ENCODE measurements around the gene GRAPL. TPM values are rescaled to one million over a fixed set of nuclear protein-coding genes. Genes with fewer than 3 reads are reported as not detected.
"Not testable (repeated sequence)": the region's sequence is repeated elsewhere in the genome, so short reads cannot be mapped to it uniquely, and the experiment has no call there.

GRAPL gene
- polyA plus RNA-seq, 12 donors, result 0.33 to 3.9 (median 1.4) TPM; not detected in 2

GRCh38 chr17:19136138-19136537, 8.7 kb downstream of the GRAPL start:
- DNase-seq, result not testable (repeated sequence)

GRCh38 chr17:19136605-19137004, 9.2 kb downstream of the GRAPL start:
- not testable (repeated sequence) for DNase-seq

DNA sequence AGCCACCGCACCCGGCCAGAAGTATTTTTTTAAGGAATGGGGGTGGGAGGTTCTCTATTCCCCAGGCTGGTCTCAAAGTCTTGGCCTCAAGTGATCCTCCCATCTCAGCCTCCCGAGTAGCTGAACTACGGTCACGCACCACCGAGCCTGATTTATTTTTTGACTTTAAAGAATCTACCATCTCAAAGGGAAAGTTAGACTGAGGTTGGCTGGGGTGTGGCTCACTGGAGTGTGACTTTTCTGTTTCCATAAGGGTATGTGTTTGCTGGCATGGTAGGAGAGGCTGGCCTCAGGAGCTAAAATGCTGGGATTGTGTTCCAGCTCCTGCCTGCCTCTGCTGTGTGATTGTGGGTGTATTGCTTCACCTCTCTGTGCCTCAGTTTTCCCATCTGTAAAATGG, 10.6 kb downstream of the GRAPL start:
- DNase-seq, result not testable (repeated sequence)

DNA sequence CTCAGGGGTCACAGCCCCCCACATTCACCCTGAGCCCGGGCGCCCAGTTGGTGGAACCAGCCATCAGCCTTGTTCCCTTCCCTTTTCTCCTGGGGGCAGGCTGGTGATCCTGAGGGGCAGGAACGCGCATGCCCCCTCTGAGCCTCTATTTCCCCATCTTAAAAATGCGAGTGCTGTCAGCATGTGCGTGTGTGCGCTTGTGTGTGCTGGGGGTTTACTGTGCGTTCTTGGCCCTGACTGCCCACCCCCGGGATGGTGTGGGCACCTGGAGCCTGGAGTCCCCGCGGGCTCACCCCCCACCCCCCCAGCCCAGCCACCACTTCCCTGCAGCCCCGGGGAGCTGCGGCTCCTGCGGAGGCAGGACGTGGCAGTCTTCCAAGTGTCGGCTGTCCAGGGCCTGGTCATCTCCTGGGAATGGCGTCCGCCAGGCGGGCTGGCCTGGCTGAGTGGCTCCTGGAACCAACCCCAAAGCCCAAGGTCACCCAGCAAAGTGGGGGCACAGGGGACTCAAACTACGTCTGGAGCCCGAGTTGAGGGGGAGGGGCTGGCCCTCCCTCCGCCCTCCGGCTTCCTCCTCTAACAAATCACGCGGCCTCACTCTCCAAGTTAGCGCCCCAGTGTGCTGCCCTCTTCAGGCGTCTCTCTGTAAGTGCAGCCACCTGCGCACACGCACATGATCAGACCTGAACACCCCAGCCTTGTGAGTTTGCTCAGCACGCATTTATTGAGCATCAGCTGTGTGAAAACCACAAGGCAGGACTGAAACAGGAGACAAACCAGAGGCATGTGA, 14.2 kb downstream of the GRAPL start:
- DNase-seq, result not testable (repeated sequence)

DNA sequence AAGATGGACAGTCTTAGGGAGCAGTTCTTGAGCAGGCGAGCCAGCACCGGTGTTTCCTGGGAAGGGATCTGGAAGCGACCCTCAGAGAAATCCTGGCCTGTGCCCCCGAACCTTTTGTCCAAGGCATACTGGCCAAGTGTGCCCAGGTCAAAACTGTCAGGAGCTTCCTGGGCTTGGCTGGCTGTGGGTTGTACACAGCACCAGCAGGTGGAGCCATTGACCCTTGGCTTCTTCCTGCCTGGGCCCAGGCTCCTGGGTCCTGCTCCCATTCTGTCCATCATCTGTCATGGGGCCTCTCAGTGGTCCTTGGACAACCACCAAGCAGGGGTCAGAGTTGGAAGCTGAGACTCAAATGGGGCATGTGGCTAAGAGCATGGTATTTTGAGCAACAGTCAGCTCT, 15.0 kb downstream of the GRAPL start:
- DNase-seq, result not testable (repeated sequence)

- not testable (repeated sequence) for DNase-seq
Measured at GRCh38 chr17:19143097-19143777, 15.8 kb downstream of the GRAPL start.

DNA sequence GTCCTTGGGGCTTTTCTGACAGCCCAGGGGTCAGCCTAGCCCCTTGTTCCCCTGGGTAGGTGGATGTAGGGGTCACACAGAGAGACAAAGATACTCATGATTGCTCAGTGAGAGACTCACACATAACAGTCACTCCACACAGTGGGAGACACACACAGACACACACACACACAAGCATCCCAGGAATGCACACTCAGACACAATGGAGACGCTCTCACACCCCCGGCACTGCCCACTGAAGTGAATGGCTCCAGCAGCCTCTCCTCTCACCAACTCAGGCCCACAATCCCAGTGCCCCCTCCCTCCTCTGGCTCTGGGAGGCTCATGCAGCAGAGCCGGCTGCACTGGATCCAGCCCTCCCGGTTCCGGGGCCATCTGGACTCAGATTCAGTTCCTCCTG, 17.0 kb downstream of the GRAPL start:
- DNase-seq, result not testable (repeated sequence)

DNA sequence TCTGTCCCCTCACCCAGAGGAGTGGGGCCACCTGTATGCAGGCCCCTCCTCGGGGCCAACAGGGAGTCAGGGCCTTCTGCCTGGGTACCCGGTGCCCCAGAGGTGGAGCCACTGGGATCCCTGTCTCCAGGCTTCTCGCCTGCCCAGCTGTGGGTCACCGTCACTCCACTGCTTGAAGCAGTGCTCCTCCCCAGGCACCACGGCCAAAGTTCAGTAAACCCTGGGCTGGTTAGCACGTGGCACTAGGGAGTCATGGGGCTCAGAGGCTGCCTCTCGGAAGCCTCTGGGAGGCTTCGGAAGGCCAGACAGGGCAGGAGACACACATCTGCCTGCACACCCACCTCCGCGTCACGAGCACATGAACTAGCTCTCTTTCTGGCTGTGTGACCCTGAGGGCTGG, 18.1 kb downstream of the GRAPL start:
- DNase-seq, result not testable (repeated sequence)

DNA sequence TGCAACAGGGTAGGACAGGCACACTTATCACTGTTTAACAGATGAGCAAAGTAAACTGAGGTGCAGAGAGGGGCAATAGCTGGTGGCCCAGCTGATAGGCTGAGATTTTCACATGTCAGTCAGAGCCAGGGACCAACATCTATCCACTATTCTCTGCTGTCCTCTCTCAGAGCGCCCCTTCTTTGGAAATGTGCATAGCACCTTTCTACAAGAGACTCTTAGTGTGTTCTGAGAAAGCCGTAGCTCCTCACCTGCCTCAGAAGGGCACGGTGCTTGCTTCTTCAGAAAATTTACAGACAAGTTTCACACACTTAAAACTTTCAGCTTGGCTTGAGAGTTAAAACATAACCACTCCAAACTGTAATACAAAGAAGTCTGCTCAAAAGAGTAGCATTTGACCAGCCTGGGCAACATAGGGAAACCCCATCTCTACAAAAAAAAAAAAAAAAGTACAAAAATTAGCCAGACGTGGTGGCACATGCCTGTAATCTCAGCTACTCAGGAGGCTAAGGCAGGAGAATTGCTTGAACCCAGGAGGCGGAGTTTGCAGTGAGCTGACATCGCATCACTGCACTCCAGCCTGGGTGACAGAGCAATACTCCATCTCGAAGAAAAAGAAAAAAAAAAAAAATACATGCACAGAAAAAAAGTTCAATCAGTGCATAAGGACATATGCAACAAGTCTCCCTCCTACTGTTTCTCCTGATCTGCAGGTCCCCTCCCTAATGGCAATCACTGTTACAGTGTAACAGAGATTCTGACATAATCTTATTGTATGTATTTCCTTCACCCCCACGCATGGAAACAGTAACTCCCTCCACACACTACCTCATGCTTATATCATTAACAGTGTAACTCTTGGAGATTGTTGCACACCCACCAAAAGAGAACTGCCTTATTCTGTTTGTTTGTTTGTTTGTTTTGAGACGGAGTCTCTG, 23.6 kb downstream of the GRAPL start:
- not testable (repeated sequence) for DNase-seq

GRCh38 chr17:19157628-19158027, 30.2 kb downstream of the GRAPL start:
- DNase-seq, result not testable (repeated sequence)

DNA sequence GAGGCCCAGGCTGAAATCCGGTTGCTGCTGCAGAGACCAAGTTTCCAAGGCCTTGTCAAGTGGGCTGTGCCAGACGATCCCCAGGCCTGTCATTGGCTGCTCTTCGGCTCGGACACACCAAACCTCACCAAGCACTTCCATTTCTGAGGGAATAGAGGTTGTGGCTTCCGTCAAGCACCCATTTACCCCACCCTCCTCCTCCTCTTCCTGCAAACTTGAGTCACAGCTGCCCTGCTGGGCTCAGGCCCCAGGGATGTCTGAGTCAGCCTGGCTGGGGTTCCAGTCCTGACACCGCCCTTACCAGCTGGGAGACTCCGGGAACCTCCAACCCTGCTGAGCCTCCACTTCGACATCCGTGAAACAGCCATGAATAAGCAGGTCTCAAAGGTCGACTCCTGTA, 31.1 kb downstream of the GRAPL start:
- DNase-seq, result not testable (repeated sequence)

DNA sequence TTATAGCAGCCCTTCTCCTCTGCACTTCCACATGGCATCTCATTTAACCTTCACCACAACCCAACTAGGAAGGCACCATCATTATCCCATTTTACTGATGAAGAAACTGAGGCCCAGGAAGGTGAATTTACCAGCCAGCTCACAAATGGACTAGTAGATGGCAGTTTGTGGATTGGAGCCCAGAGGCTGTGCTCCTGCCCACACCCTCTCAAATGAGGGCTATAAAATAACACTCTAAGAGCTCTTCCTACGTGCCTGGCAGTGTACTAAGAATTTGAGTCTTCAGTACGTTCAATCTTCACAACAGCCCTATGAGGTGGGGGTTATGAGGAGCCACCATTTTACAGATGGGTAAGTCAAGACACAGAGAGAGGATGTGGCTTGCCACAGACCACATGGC, 31.5 kb downstream of the GRAPL start:
- not testable (repeated sequence) for DNase-seq

DNA sequence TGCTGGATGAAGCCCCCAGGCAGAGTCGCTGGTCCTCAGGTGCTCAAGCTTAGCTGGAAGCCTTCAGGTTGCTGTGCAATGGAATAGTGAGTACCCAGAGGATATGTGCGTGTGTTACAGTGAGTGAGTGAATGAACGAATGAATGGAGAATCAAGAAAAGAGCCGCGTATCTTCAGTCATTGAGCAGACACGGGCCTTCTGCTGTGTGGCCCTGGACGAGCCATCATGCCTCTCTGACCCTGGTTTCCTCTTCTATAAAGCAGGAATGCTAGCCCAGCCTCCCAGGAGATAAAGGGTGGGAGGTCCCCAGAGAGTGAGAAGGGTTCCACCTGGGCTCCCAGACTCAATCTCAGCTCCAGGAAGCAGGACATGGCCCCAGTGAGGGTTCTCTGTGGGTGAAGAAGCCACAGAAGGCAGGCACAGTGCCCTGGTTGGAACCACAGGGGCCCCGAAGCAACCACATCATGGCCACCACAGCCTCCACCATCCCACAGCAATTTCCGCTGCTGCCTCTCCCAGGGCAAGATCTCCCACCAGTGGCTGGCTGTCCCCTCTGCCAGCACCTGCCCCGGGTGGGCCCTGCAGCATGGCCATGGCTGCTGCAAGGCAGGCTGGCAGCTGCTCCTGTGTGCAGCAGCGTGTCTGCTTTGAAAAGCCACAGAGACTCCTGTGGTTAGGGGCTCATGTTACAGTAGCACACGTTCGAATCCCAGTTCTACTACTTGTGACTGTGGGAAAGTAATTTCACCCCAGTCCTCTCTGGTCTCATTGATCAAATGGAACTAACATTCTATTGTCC, 34.1 kb downstream of the GRAPL start:
- DNase-seq, result not testable (repeated sequence)

DNA sequence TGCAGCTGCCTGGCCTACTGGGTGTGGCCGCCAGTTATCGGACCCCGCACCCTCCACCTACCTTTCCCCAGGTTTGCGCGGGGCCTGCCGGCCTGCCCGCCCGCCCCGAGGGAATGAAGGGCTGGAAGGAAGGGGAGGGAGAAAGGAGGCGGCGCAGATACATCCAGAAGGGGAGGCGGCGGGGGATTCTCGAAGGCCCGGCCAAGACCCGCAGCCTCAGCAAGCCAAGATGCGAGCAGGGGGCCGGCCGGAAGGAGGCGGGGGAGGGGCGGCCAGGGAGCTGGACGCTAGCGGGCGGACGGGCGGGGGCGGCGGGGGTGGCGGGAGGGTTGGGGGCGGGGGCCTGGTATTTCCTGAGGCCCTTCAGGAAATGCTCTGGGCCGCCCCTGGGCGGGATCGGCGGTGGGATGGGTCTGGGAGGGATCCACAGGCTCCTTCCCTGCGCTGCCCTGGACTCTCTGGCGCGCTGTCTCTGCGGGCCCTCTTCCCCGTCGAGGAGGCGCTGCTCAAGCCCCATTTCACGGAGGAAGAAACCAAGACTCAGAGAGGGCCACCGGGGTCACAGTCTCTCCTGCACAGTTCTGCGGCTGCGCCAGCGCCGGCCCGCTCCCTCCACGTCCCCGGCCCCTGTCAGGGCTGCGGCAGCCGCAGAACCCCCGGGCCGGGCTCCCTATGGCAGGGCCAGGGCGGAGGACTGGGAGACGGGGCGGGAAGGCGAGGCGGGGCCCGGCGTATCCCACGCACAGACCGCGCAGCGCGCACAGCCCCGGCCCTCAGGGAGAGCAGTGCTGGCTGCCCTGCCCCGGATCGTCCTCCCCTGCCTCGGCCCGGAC, 35.2 kb downstream of the GRAPL start:
- DNase-seq, result not testable (repeated sequence)

DNA sequence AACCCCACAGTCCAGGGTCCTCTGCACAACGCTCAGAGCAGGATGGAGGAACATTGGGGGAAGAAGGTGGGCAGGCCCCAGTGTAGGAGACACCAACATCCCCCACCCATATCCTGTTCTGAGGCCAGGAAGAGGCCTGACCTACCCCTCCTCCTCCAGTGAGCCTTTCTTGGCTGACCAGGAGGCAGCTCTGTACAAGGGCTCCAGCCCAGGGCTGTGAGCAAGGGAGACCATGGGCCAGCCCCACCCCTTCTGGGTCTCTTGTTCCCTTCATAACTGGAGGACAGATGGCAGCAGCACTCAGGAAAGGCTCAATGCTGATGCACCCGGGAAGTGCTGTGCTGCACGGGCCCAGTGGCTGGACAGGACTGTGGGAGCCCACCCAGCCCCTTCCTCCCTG, 47.0 kb downstream of the GRAPL start:
- not testable (repeated sequence) for DNase-seq

DNA sequence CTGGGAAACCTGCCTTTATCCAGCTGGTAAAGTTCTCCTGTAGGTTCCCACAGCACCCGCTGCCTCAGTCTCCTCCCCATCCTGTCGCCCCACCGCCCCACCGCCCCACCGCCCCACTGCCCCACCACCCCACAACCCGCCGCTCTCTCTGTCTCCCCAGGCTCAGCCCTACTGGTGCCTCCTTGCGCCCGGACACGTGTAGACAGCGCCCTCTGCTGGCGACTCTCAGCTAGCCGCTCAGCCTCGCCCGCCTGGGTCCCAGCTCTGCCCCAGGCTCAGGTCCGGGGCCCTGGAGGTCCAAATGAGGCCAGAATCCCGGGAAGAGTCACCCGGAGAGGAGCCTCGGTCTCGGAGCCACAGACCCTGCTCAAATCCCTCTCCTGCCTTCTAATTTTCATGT, 48.0 kb downstream of the GRAPL start:
- DNase-seq, result not testable (repeated sequence)

- DNase-seq, result not testable (repeated sequence)
Measured at GRCh38 chr17:19181040-19181875, 53.9 kb downstream of the GRAPL start.

DNA sequence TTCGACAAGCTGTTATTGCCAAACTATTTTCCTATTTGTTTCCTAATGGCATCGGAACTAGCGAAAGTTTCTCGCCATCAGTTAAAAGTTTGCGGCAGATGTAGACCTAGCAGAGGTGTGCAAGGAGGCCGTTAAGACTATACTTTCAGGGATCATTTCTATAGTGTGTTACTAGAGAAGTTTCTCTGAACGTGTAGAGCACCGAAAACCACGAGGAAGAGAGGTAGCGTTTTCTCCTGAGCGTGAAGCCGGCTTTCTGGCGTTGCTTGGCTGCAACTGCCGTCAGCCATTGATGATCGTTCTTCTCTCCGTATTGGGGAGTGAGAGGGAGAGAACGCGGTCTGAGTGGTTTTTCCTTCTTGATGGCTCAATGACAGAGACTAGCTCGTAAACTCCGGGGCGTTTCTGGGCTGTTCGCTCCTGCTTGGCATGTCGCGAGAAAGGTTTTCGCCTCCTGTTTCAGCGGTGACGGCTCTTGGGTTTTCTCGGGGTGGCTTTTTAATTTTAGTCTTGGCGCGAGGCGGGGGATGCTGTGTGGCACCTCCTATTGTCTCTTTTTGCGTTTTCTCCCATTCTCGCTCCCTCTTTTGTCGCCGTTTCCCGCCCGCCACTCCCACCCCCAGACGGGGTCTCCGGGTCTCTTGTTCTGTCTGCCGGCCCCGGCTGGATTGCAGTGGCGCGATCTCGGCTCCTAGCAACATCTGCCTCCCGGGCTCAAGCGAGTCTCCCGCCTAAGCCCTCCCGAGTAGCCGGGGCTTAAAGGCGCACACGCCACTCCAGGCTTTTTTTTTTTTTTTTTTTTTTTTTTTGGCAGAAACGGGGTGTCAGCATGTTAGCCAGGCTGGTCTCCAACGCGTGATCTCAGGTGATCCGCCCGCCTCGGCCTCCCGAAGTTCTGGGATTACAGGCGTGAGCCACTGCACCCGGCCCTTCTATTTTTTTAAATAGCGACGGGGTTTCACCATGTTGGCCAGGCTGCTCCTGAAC, 60.8 kb downstream of the GRAPL start:
- not testable (repeated sequence) for DNase-seq

Data from muscle of arm (tissue), 12 donors.